HEK293T (cell line): ENCODE results near the gene CDC42BPG.
"Not testable (repeated sequence)": the region's sequence is repeated elsewhere in the genome, so short reads cannot be mapped to it uniquely, and the experiment has no call there.

Experiments
- ARNT ChIP-seq: fragments of 450-650 bp; IDR thresholded peaks from 2 replicates; pipeline ENCODE4 v1.6.1; 2017; ENCODE audit warnings: mild to moderate bottlenecking
- BHLHE40 ChIP-seq: fragments of 450-650 bp; IDR thresholded peaks from 2 replicates; pipeline ENCODE4 v1.6.1; 2016; ENCODE audit warnings: mild to moderate bottlenecking, moderate library complexity, borderline replicate concordance
- ELF4 ChIP-seq: fragments of 450-650 bp; IDR thresholded peaks from 2 replicates; pipeline ENCODE4 v1.6.1; 2017; ENCODE audit warnings: antibody characterized with exemption
- FOXA1 ChIP-seq: fragments of 450-650 bp; IDR thresholded peaks from 2 replicates; pipeline ENCODE4 v1.6.1; 2016; ENCODE audit warnings: mild to moderate bottlenecking
- FOXK2 ChIP-seq: fragments of 450-650 bp; IDR thresholded peaks from 2 replicates; pipeline ENCODE4 v1.6.1; 2016; ENCODE audit warnings: mild to moderate bottlenecking
- FOXM1 ChIP-seq: fragments of 450-650 bp; IDR thresholded peaks from 2 replicates; pipeline ENCODE4 v1.6.1; 2017; ENCODE audit warnings: mild to moderate bottlenecking, borderline replicate concordance
- NFRKB ChIP-seq: fragments of 450-650 bp; IDR thresholded peaks from 2 replicates; pipeline ENCODE4 v1.6.1; 2016; ENCODE audit warnings: mild to moderate bottlenecking, moderate library complexity
- SP1 ChIP-seq: fragments of 450-650 bp; IDR thresholded peaks from 2 replicates; pipeline ENCODE4 v1.6.1; 2017
- SUZ12 ChIP-seq: fragments of 450-650 bp; IDR thresholded peaks from 2 replicates; pipeline ENCODE4 v1.6.1; 2016; ENCODE audit warnings: mild to moderate bottlenecking
- TARDBP ChIP-seq: fragments of 450-650 bp; IDR thresholded peaks from 2 replicates; pipeline ENCODE4 v1.6.1; 2016

DNA sequence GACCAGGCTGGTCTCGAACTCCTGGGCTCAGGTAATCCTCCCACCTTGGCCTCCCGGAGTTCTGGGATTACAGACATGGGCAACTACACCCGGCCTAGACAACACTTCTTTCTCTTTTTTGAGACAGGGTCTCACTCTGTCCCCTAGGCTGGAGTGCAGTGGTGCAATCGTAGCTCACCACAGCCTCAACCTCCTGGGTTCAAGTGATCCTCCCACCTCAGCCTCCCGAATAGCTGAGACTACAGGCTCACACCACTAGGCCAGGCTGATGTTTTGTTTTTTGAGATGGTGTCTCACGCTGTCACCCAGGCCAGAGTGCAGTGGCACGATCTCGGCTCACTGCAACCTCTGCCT is 1.3 kb upstream of the CDC42BPG start:
- not testable (repeated sequence) for TF ChIP-seq FOXA1, FOXM1, FOXK2, ELF4, TARDBP, NFRKB, SUZ12, BHLHE40, SP1, ARNT
